ENCODE data around the gene DOCK1. TPM values are rescaled to one million over a fixed set of nuclear protein-coding genes. Genes with fewer than 3 reads are reported as not detected.

Gene DOCK1
- total RNA-seq, 3 donors from 2014 or later, result 0.11 to 0.15 (median 0.14) TPM

- Mint-ChIP-seq H3K4me1 (ENCODE audit: low read depth) (no peaks in the 10 kb centered on the region), H3K9me3 (no peaks in the 10 kb centered on the region), H3K4me3 (no peak overlapping the region), H3K36me3 (ENCODE audit: insufficient read depth) (no peaks in the 10 kb centered on the region), H3K27me3 (ENCODE audit: low read depth) (no peaks in the 10 kb centered on the region)
- no peak for ATAC-seq
- DNase-seq, result no peak
These were observed 274.5 kb downstream of the DOCK1 start for GRCh38 chr10:127179612-127180250.

- Mint-ChIP-seq H3K36me3 (ENCODE audit: insufficient read depth) (no peaks in the 10 kb centered on the region), H3K9me3 (no peaks in the 10 kb centered on the region), H3K4me3 (no peak overlapping the region), H3K4me1 (ENCODE audit: low read depth) (no peaks in the 10 kb centered on the region), H3K27me3 (ENCODE audit: low read depth) (no peaks in the 10 kb centered on the region)
- ATAC-seq, result no peak
- no peak for DNase-seq
These were observed 276.9 kb downstream of the DOCK1 start for GRCh38 chr10:127182161-127182560.

GRCh38 chr10:127184582-127184981 is 279.4 kb downstream of the DOCK1 start:
- no peaks in the 10 kb centered on the region for H3K27me3 Mint-ChIP-seq (ENCODE audit: low read depth)
- H3K9me3 Mint-ChIP-seq, result no peaks in the 10 kb centered on the region
- ATAC-seq, result no peak
- no peak overlapping the region for H3K4me3 Mint-ChIP-seq
- no peaks in the 10 kb centered on the region for H3K36me3 Mint-ChIP-seq (ENCODE audit: insufficient read depth)
- DNase-seq, result no peak
- no peaks in the 10 kb centered on the region for H3K4me1 Mint-ChIP-seq (ENCODE audit: low read depth)

- H3K27me3 Mint-ChIP-seq (ENCODE audit: low read depth), result no peaks in the 10 kb centered on the region
- no peak for ATAC-seq
These were observed 281.6 kb downstream of the DOCK1 start for GRCh38 chr10:127186813-127187212.

GRCh38 chr10:127189226-127189625 is 284.0 kb downstream of the DOCK1 start:
- ATAC-seq (no peak), DNase-seq (no peak)
- H3K9me3 Mint-ChIP-seq, result no peaks in the 10 kb centered on the region

More at GRCh38 chr10:127186813-127187212, 281.6 kb downstream of the DOCK1 start:
- DNase-seq, result no peak
- no peaks in the 10 kb centered on the region for H3K9me3 Mint-ChIP-seq
- H3K36me3 Mint-ChIP-seq (ENCODE audit: insufficient read depth), result no peaks in the 10 kb centered on the region
- H3K4me3 Mint-ChIP-seq, result no peak overlapping the region
- no peaks in the 10 kb centered on the region for H3K4me1 Mint-ChIP-seq (ENCODE audit: low read depth)

GRCh38 chr10:127190427-127190826 is 285.2 kb downstream of the DOCK1 start:
- Mint-ChIP-seq H3K36me3 (ENCODE audit: insufficient read depth) (no peaks in the 10 kb centered on the region), H3K4me3 (no peak overlapping the region)
- no peak for ATAC-seq

More at GRCh38 chr10:127189226-127189625, 284.0 kb downstream of the DOCK1 start:
- Mint-ChIP-seq H3K4me3 (no peak overlapping the region), H3K36me3 (ENCODE audit: insufficient read depth) (no peaks in the 10 kb centered on the region), H3K4me1 (ENCODE audit: low read depth) (no peaks in the 10 kb centered on the region), H3K27me3 (ENCODE audit: low read depth) (peaks cover 6% of the 10 kb centered on the region)

GRCh38 chr10:127193125-127193524 is 287.9 kb downstream of the DOCK1 start:
- no peaks in the 10 kb centered on the region for H3K9me3 Mint-ChIP-seq
- H3K36me3 Mint-ChIP-seq (ENCODE audit: insufficient read depth), result no peaks in the 10 kb centered on the region
- no peak overlapping the region for H3K4me3 Mint-ChIP-seq
- peaks cover 25% of the 10 kb centered on the region for H3K27me3 Mint-ChIP-seq (ENCODE audit: low read depth)
- DNase-seq (no peak), ATAC-seq (no peak)
- peaks cover 2% of the 10 kb centered on the region for H3K4me1 Mint-ChIP-seq (ENCODE audit: low read depth)

More at GRCh38 chr10:127190427-127190826, 285.2 kb downstream of the DOCK1 start:
- no peaks in the 10 kb centered on the region for H3K9me3 Mint-ChIP-seq
- H3K27me3 Mint-ChIP-seq (ENCODE audit: low read depth), result peaks cover 12% of the 10 kb centered on the region
- no peak for DNase-seq
- H3K4me1 Mint-ChIP-seq (ENCODE audit: low read depth), result no peaks in the 10 kb centered on the region

- H3K27me3 Mint-ChIP-seq (ENCODE audit: low read depth), result peaks cover 28% of the 10 kb centered on the region
- peaks cover 2% of the 10 kb centered on the region for H3K4me1 Mint-ChIP-seq (ENCODE audit: low read depth)
- DNase-seq (no peak), ATAC-seq (no peak)
- no peaks in the 10 kb centered on the region for H3K9me3 Mint-ChIP-seq
- H3K36me3 Mint-ChIP-seq (ENCODE audit: insufficient read depth), result no peaks in the 10 kb centered on the region
- no peak overlapping the region for H3K4me3 Mint-ChIP-seq
These were observed 288.9 kb downstream of the DOCK1 start for GRCh38 chr10:127194111-127194510.

- H3K4me3 Mint-ChIP-seq, result no peak overlapping the region
- peaks cover 2% of the 10 kb centered on the region for H3K4me1 Mint-ChIP-seq (ENCODE audit: low read depth)
- H3K9me3 Mint-ChIP-seq, result no peaks in the 10 kb centered on the region
- ATAC-seq (no peak), DNase-seq (no peak)
- peaks cover 29% of the 10 kb centered on the region for H3K27me3 Mint-ChIP-seq (ENCODE audit: low read depth)
- no peaks in the 10 kb centered on the region for H3K36me3 Mint-ChIP-seq (ENCODE audit: insufficient read depth)
These were observed 289.4 kb downstream of the DOCK1 start for GRCh38 chr10:127194599-127194998.

- Mint-ChIP-seq H3K4me3 (no peak overlapping the region), H3K4me1 (ENCODE audit: low read depth) (peaks cover 2% of the 10 kb centered on the region), H3K27me3 (ENCODE audit: low read depth) (peaks cover 29% of the 10 kb centered on the region), H3K9me3 (no peaks in the 10 kb centered on the region), H3K36me3 (ENCODE audit: insufficient read depth) (no peaks in the 10 kb centered on the region)
- DNase-seq, result no peak
- ATAC-seq, result no peak
These were observed 289.8 kb downstream of the DOCK1 start for GRCh38 chr10:127195041-127195506.

GRCh38 chr10:127195571-127196281 is 290.5 kb downstream of the DOCK1 start:
- H3K4me3 Mint-ChIP-seq, result no peak overlapping the region

GRCh38 chr10:127196282-127197153 is 291.3 kb downstream of the DOCK1 start, which contains the start of gene INSYN2A:
INSYN2A (minus strand) TSS chr10:127196591; CDS start chr10:127176395, 20,196 bp downstream.
- Mint-ChIP-seq H3K4me3 (no peak within 1 kb of the TSS), H3K9me3 (no peaks in the 10 kb centered on the region), H3K36me3 (ENCODE audit: insufficient read depth) (no peaks in the 10 kb centered on the region), H3K4me1 (ENCODE audit: low read depth) (peaks cover 2% of the 10 kb centered on the region), H3K27me3 (ENCODE audit: low read depth) (peaks cover 29% of the 10 kb centered on the region)
- no peak for ATAC-seq
- no peak for DNase-seq

More at GRCh38 chr10:127195571-127196281, 290.5 kb downstream of the DOCK1 start:
- ATAC-seq (no peak), DNase-seq (no peak)
- H3K36me3 Mint-ChIP-seq (ENCODE audit: insufficient read depth), result no peaks in the 10 kb centered on the region
- peaks cover 2% of the 10 kb centered on the region for H3K4me1 Mint-ChIP-seq (ENCODE audit: low read depth)
- H3K27me3 Mint-ChIP-seq (ENCODE audit: low read depth), result peaks cover 29% of the 10 kb centered on the region
- no peaks in the 10 kb centered on the region for H3K9me3 Mint-ChIP-seq

- Mint-ChIP-seq H3K36me3 (ENCODE audit: insufficient read depth) (no peaks in the 10 kb centered on the region), H3K27me3 (ENCODE audit: low read depth) (peaks cover 29% of the 10 kb centered on the region), H3K4me1 (ENCODE audit: low read depth) (peaks cover 2% of the 10 kb centered on the region), H3K9me3 (no peaks in the 10 kb centered on the region), H3K4me3 (no peak overlapping the region)
- ATAC-seq (no peak), DNase-seq (no peak)
These were observed 291.9 kb downstream of the DOCK1 start for GRCh38 chr10:127197154-127197432.

- peaks cover 2% of the 10 kb centered on the region for H3K4me1 Mint-ChIP-seq (ENCODE audit: low read depth)
- peaks cover 27% of the 10 kb centered on the region for H3K27me3 Mint-ChIP-seq (ENCODE audit: low read depth)
- ATAC-seq, result no peak
- H3K36me3 Mint-ChIP-seq (ENCODE audit: insufficient read depth), result no peaks in the 10 kb centered on the region
- DNase-seq, result no peak
- no peak overlapping the region for H3K4me3 Mint-ChIP-seq
- H3K9me3 Mint-ChIP-seq, result no peaks in the 10 kb centered on the region
These were observed 293.1 kb downstream of the DOCK1 start for GRCh38 chr10:127198307-127198706.

Data from activated T-cell treated with anti-CD3 and anti-CD28 coated beads, Interleukin-2, amount 50 U/mL, for 4 hours (primary cell).